Cardiac muscle cell (in vitro differentiated cells and primary cell): Measurements from ENCODE around the gene SLIT2. TPM values are rescaled to one million over a fixed set of nuclear protein-coding genes. Genes with fewer than 3 reads are reported as not detected.
A peak's percentile ranks its signal among the peaks of the same experiment; 100 is the strongest.

Experiments
- DNase-seq, 2 donors: peaks; one replicate each; pipeline versions ENCODE4 v3.0.0 to v3.0.0-alpha.2; 2010 to 2017; ENCODE audit warnings: low read depth in 1 of 2, low spot score in 1 of 2
- H3K27ac ChIP-seq: fragments of 200-600 bp; sonication (generic); 2 replicates; pipeline ENCODE4 v1.5.1; 2016
- H3K27me3 ChIP-seq: fragments of 200-600 bp; sonication (generic); 2 replicates; pipeline ENCODE4 v1.6.0; 2016; ENCODE audit warnings: control low read depth
- H3K36me3 ChIP-seq: fragments of 200-600 bp; sonication (generic); 2 replicates; pipeline ENCODE4 v1.5.1; 2016; ENCODE audit warnings: control low read depth
- H3K4me1 ChIP-seq: fragments of 200-600 bp; sonication (generic); 2 replicates; pipeline ENCODE4 v1.8.1; 2017; ENCODE audit warnings: low read depth, mild to moderate bottlenecking, mixed run types
- H3K4me3 ChIP-seq: fragments of 200-600 bp; sonication (generic); 2 replicates; pipeline ENCODE4 v1.5.1; 2016; ENCODE audit warnings: mild to moderate bottlenecking
- H3K9me3 ChIP-seq: fragments of 200-600 bp; sonication (generic); 2 replicates; pipeline ENCODE4 v1.5.1; 2017; ENCODE audit warnings: low read depth, mild to moderate bottlenecking, control low read depth
- polyA plus RNA-seq: library from polyadenylated mRNA; unstranded; fragments of >200 nt; fragmentation: Nextera tagmentation; extraction: Ambion mirVana; gene quantifications from 2 replicates; pipeline ENCODE4 v1.2.1, GENCODE V29; 2016
- total RNA-seq: library from RNA; depleted of rRNA; stranded (reverse); fragments of >200 nt; gene quantifications from 2 replicates; pipeline ENCODE4 v1.2.3, GENCODE V29; 2016
- TF ChIP-seq, protein P1 (sequence below): IDR thresholded peaks from 2 replicates; pipeline ENCODE4 v1.5.1; 2012; ENCODE audit warnings: low read depth, mild to moderate bottlenecking, low read length

The SLIT2 gene, protein sequence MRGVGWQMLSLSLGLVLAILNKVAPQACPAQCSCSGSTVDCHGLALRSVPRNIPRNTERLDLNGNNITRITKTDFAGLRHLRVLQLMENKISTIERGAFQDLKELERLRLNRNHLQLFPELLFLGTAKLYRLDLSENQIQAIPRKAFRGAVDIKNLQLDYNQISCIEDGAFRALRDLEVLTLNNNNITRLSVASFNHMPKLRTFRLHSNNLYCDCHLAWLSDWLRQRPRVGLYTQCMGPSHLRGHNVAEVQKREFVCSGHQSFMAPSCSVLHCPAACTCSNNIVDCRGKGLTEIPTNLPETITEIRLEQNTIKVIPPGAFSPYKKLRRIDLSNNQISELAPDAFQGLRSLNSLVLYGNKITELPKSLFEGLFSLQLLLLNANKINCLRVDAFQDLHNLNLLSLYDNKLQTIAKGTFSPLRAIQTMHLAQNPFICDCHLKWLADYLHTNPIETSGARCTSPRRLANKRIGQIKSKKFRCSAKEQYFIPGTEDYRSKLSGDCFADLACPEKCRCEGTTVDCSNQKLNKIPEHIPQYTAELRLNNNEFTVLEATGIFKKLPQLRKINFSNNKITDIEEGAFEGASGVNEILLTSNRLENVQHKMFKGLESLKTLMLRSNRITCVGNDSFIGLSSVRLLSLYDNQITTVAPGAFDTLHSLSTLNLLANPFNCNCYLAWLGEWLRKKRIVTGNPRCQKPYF (N-terminal part only)
- total RNA-seq: 48.9 and 59.8 TPM in 2 replicates
- 49.9 and 62.5 TPM in 2 replicates for polyA plus RNA-seq

DNA sequence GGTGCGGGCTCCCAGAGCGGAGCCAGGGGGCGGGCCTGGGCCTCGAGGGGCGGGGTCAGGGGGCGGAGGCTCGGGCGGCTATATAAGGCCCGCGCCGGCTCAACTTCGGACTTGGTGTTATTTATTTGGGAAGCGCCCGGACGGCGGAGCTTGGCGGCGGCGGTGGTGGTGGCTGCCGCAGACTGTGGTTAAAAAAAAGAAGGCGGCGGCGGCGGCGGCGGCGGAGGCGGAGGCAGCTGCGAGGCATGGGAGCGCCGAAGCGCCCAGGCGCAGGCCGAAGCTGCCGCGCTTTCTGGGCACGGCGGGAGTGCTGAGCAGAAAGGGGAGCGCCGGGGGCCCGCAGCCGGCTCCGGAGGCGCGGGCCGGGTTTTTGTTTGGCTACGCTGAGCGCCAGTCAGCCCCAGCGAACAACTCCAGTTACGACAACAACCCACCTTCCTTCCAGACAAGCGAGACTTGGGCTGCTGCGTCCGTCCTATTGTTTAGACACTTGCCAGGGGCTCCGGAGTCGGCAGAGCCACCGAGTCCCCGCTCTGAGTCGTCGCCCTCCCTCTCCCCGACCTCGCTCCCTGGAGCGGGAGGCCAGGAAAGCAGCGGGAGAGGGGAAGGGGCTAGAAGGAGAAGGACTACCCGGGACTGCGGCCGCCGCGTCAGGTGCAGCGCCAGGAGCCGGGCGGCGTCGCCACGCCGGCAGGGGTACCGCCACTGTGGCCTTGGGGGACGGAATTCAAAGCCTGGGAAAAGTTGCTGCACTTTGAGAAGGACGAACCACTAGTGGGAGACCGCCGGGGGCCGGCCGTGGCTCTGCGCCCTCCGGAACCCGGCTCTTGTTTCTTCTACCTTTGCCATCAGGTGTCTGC, at the start of gene SLIT2:
Gene SLIT2, plus strand, starts transcription at position 110 of the 860 bp plus-strand sequence. CDS start 1,911 bp downstream, outside the sequence.
- Histone ChIP-seq H3K36me3 (peaks cover 2% of the 10 kb centered on the region), H3K4me3 (peak within 1 kb of the TSS; percentile 84), H3K4me1 (peaks cover 35% of the 10 kb centered on the region), H3K27ac (peak within 1 kb of the TSS; percentile 85), H3K27me3 (no peaks in the 10 kb centered on the region), H3K9me3 (no peaks in the 10 kb centered on the region)
- DNase-seq: peak; percentile 90 to 94
- TF ChIP-seq, protein P1, sequence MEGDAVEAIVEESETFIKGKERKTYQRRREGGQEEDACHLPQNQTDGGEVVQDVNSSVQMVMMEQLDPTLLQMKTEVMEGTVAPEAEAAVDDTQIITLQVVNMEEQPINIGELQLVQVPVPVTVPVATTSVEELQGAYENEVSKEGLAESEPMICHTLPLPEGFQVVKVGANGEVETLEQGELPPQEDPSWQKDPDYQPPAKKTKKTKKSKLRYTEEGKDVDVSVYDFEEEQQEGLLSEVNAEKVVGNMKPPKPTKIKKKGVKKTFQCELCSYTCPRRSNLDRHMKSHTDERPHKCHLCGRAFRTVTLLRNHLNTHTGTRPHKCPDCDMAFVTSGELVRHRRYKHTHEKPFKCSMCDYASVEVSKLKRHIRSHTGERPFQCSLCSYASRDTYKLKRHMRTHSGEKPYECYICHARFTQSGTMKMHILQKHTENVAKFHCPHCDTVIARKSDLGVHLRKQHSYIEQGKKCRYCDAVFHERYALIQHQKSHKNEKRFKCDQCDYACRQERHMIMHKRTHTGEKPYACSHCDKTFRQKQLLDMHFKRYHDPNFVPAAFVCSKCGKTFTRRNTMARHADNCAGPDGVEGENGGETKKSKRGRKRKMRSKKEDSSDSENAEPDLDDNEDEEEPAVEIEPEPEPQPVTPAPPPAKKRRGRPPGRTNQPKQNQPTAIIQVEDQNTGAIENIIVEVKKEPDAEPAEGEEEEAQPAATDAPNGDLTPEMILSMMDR: no peak

DNA sequence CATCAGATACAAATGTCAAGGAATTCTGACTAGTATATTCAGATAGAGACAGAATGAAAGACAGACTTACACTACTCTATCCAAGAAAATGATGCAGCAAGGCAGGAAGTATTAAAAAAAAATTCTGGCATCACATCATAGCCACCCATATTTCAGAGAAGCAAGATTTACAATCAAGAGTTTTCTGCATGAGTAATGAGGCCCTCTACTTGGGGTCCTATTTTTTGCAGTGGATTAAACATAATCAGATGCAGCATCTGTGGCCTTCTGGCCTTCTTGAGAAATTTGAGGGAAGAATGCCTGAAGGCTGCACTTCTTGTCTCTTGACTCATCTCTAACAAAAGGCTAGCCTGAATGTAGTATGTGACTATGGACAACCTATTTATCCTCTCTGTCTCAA, 48.2 kb upstream of the SLIT2 start:
- Histone ChIP-seq H3K9me3 (no peaks in the 10 kb centered on the region), H3K36me3 (no peaks in the 10 kb centered on the region), H3K4me3 (no peak overlapping the region), H3K4me1 (no peaks in the 10 kb centered on the region), H3K27ac (no peak overlapping the region), H3K27me3 (no peaks in the 10 kb centered on the region)
- peak in 1 of 2 donors; percentile 52 for DNase-seq
- TF ChIP-seq, protein P1: no peak

DNA sequence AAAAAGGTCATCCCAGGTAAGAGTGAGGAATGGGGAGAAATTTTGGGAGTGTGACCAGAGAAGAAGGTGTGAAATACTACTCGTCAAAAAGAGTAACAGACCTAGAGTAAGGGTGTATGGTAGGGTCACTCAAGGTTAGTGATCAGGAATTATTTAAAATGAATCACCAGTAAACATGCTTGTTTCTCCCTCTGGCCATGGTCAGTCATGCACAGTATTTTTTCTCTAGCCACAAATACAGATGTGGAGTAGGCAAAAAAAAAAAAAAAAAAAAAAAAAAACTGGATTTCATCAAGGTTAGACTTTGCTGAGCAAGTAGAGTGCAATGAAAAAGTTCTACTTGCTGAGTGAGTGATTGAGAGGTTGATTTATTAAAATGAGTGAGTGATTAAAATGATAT, 34.2 kb upstream of the SLIT2 start:
- no peak for DNase-seq
- no peaks in the 10 kb centered on the region for H3K9me3 ChIP-seq
- H3K27ac ChIP-seq: no peak overlapping the region
- H3K27me3 ChIP-seq: no peaks in the 10 kb centered on the region
- TF ChIP-seq, protein P1: no peak
- no peaks in the 10 kb centered on the region for H3K4me1 ChIP-seq
- no peaks in the 10 kb centered on the region for H3K36me3 ChIP-seq
- H3K4me3 ChIP-seq: no peak overlapping the region

DNA sequence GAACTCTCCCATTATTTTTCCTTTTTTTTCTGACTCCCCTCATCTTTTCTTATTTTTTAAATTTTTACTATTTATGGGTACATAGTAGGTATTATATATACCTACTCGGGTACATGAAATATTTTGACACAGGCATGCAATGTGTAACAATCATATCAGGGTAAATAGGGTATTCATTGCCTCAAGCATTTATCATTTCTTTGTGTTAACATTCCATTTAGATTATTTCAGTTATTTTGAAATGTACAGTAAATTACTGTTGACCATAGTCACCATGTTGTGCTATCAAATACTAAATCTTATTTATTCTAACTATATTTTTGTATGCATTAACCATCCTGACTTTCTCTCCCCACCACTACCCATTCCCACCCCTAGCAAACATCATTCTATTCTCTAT, 33.8 kb upstream of the SLIT2 start:
- no peaks in the 10 kb centered on the region for H3K9me3 ChIP-seq
- no peaks in the 10 kb centered on the region for H3K27me3 ChIP-seq
- no peak overlapping the region for H3K27ac ChIP-seq
- H3K36me3 ChIP-seq: no peaks in the 10 kb centered on the region
- no peak for DNase-seq
- TF ChIP-seq, protein P1: no peak
- H3K4me1 ChIP-seq: no peaks in the 10 kb centered on the region
- no peak overlapping the region for H3K4me3 ChIP-seq

DNA sequence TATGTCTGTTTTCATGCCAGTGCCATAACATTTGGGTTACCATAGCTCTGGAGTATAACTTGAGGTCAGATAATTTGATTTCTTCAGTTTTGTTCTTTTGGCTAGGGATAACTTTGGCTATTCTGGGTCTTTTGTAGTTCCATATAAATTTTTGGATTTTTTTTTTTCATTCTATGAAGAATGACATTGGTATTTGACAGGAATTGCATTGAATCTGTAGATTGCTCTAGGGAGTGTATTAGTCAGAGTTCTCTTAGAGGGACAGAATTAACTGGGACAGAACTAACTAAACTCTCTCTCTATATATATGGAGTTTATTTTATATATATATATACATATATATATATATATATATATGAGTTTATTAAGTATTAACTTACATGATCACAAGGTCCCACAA, 32.2 kb upstream of the SLIT2 start:
- no peak overlapping the region for H3K27ac ChIP-seq
- no peak for DNase-seq
- TF ChIP-seq, protein P1: no peak
- no peaks in the 10 kb centered on the region for H3K4me1 ChIP-seq
- no peaks in the 10 kb centered on the region for H3K9me3 ChIP-seq
- no peaks in the 10 kb centered on the region for H3K36me3 ChIP-seq
- no peaks in the 10 kb centered on the region for H3K27me3 ChIP-seq
- H3K4me3 ChIP-seq: no peak overlapping the region
